ENCODE data around the gene CD47.

CD47 gene

GRCh38 chr3:108114423-108115065, 23.7 kb upstream of the CD47 start:
- no peak for DNase-seq

GRCh38 chr3:108113975-108114374, 23.1 kb upstream of the CD47 start:
- DNase-seq: no peak

GRCh38 chr3:108110934-108111333, 20.1 kb upstream of the CD47 start:
- DNase-seq: no peak

GRCh38 chr3:108108416-108108815, 17.6 kb upstream of the CD47 start:
- no peak for DNase-seq

GRCh38 chr3:108106449-108106848, 15.6 kb upstream of the CD47 start:
- DNase-seq: no peak

GRCh38 chr3:108106031-108106430, 15.2 kb upstream of the CD47 start:
- DNase-seq: no peak

GRCh38 chr3:108103886-108104797, 13.3 kb upstream of the CD47 start:
- DNase-seq: peak; percentile 22

- DNase-seq: no peak
Observed at GRCh38 chr3:108103040-108103751, 12.4 kb upstream of the CD47 start.

GRCh38 chr3:108102420-108103039, 11.7 kb upstream of the CD47 start:
- no peak for DNase-seq

GRCh38 chr3:108100906-108101660, 10.3 kb upstream of the CD47 start:
- peak; percentile 18 for DNase-seq

GRCh38 chr3:108099679-108100428, 9.0 kb upstream of the CD47 start:
- DNase-seq: no peak

GRCh38 chr3:108099244-108099643, 8.4 kb upstream of the CD47 start:
- DNase-seq: no peak

- no peak for DNase-seq
Observed at GRCh38 chr3:108098003-108098370, 7.2 kb upstream of the CD47 start.

GRCh38 chr3:108097322-108098002, 6.6 kb upstream of the CD47 start:
- no peak for DNase-seq

GRCh38 chr3:108096532-108097321, 5.9 kb upstream of the CD47 start:
- DNase-seq: no peak

- no peak for DNase-seq
Observed at GRCh38 chr3:108093616-108094015, 2.8 kb upstream of the CD47 start.

GRCh38 chr3:108093021-108093420, 2.2 kb upstream of the CD47 start:
- no peak for DNase-seq

- no peak for DNase-seq
Observed at GRCh38 chr3:108092501-108092900, 1.7 kb upstream of the CD47 start.

GRCh38 chr3:108091498-108092250, 843 bp upstream of the CD47 start:
- no peak for DNase-seq

Data from DMS 273 treated with DMSO at 0.1 percent for 48 hours (cell line).